Stimulated activated CD8-positive, alpha-beta memory T cell treated with anti-CD3 and anti-CD28 coated beads, Interleukin-15, amount 100 ng/mL, for 24 hours (primary cell): ENCODE results near the gene SLC25A10.
"Not testable (repeated sequence)": the region's sequence is repeated elsewhere in the genome, so short reads cannot be mapped to it uniquely, and the experiment has no call there.

Experiments
- DNase-seq: peaks from one replicate; pipeline ENCODE4 v3.0.0-alpha.2; 2020; ENCODE audit warnings: low read depth

Gene SLC25A10

GRCh38 chr17:81722184-81723120, 10.4 kb downstream of the SLC25A10 start:
- DNase-seq: no peak

GRCh38 chr17:81723651-81724209, 11.6 kb downstream of the SLC25A10 start:
- DNase-seq: no peak

GRCh38 chr17:81725439-81725838, 13.4 kb downstream of the SLC25A10 start:
- DNase-seq: no peak

GRCh38 chr17:81726004-81726403, 13.9 kb downstream of the SLC25A10 start:
- no peak for DNase-seq

- DNase-seq: no peak
These were observed 15.4 kb downstream of the SLC25A10 start for GRCh38 chr17:81727324-81728031.

- peak; percentile 37 for DNase-seq
These were observed 21.7 kb downstream of the SLC25A10 start for GRCh38 chr17:81733507-81734404.

- no peak for DNase-seq
These were observed 22.6 kb downstream of the SLC25A10 start for GRCh38 chr17:81734405-81735263.

GRCh38 chr17:81735264-81736102, 23.4 kb downstream of the SLC25A10 start:
- DNase-seq: no peak

GRCh38 chr17:81737947-81738800, 26.1 kb downstream of the SLC25A10 start:
- no peak for DNase-seq

GRCh38 chr17:81738801-81739393, 26.8 kb downstream of the SLC25A10 start:
- no peak for DNase-seq

GRCh38 chr17:81739593-81739992, 27.5 kb downstream of the SLC25A10 start:
- not testable (repeated sequence) for DNase-seq

- no peak for DNase-seq
These were observed 28.4 kb downstream of the SLC25A10 start for GRCh38 chr17:81740395-81740961.

GRCh38 chr17:81741049-81741593, 29.0 kb downstream of the SLC25A10 start:
- DNase-seq: no peak

GRCh38 chr17:81741594-81742452, 29.7 kb downstream of the SLC25A10 start:
- DNase-seq: no peak
